DMS 273 treated with DMSO at 0.1 percent for 48 hours (cell line): ENCODE results near the gene HSPG2.
"Not testable (repeated sequence)": the region's sequence is repeated elsewhere in the genome, so short reads cannot be mapped to it uniquely, and the experiment has no call there.

Experiments
- DNase-seq: peaks from one replicate; lab custom pipeline; 2025; lab: John Stamatoyannopoulos, UW

Gene HSPG2

GRCh38 chr1:21823980-21824702 lies 113.0 kb downstream of the HSPG2 start:
- no peak for DNase-seq

- DNase-seq = no peak
These were observed 113.7 kb downstream of the HSPG2 start for GRCh38 chr1:21823206-21823979.

GRCh38 chr1:21822349-21822748 lies 114.8 kb downstream of the HSPG2 start:
- DNase-seq = no peak

- no peak for DNase-seq
These were observed 115.6 kb downstream of the HSPG2 start for GRCh38 chr1:21821385-21822019.

- no peak for DNase-seq
These were observed 116.4 kb downstream of the HSPG2 start for GRCh38 chr1:21820597-21821232.

GRCh38 chr1:21818656-21819055 lies 118.5 kb downstream of the HSPG2 start:
- no peak for DNase-seq

GRCh38 chr1:21816602-21817302 lies 120.4 kb downstream of the HSPG2 start:
- DNase-seq = no peak

GRCh38 chr1:21815724-21816321 lies 121.3 kb downstream of the HSPG2 start:
- no peak for DNase-seq

GRCh38 chr1:21814981-21815582 lies 122.0 kb downstream of the HSPG2 start:
- no peak for DNase-seq

GRCh38 chr1:21814241-21814918 lies 122.7 kb downstream of the HSPG2 start:
- no peak for DNase-seq

- DNase-seq = no peak
These were observed 123.6 kb downstream of the HSPG2 start for GRCh38 chr1:21813542-21813941.

- no peak for DNase-seq
These were observed 125.2 kb downstream of the HSPG2 start, which contains the start of gene LDLRAD2 for GRCh38 chr1:21811875-21812305. TSS of gene LDLRAD2 (plus strand) at chr1:21812265. CDS start at chr1:21812452, 187 bp downstream.

- no peak for DNase-seq
These were observed 132.6 kb downstream of the HSPG2 start for GRCh38 chr1:21804536-21804935.

- no peak for DNase-seq
These were observed 136.0 kb downstream of the HSPG2 start for GRCh38 chr1:21801100-21801499.

- DNase-seq = no peak
These were observed 137.4 kb downstream of the HSPG2 start for GRCh38 chr1:21799730-21800129.

GRCh38 chr1:21795075-21795474 lies 142.0 kb downstream of the HSPG2 start:
- DNase-seq = no peak

- DNase-seq = no peak
These were observed 142.5 kb downstream of the HSPG2 start for GRCh38 chr1:21794656-21795055.

GRCh38 chr1:21793104-21793503 lies 144.0 kb downstream of the HSPG2 start:
- no peak for DNase-seq

- no peak for DNase-seq
These were observed 150.5 kb downstream of the HSPG2 start for GRCh38 chr1:21786640-21787039.

GRCh38 chr1:21785764-21786163 lies 151.3 kb downstream of the HSPG2 start:
- not testable (repeated sequence) for DNase-seq
